ENCODE results near the gene CD55. TPM values are rescaled to one million over a fixed set of nuclear protein-coding genes. Genes with fewer than 3 reads are reported as not detected.

CD55 gene
- total RNA-seq, 1 donor from 2014 or later: 73.6 TPM

DNA sequence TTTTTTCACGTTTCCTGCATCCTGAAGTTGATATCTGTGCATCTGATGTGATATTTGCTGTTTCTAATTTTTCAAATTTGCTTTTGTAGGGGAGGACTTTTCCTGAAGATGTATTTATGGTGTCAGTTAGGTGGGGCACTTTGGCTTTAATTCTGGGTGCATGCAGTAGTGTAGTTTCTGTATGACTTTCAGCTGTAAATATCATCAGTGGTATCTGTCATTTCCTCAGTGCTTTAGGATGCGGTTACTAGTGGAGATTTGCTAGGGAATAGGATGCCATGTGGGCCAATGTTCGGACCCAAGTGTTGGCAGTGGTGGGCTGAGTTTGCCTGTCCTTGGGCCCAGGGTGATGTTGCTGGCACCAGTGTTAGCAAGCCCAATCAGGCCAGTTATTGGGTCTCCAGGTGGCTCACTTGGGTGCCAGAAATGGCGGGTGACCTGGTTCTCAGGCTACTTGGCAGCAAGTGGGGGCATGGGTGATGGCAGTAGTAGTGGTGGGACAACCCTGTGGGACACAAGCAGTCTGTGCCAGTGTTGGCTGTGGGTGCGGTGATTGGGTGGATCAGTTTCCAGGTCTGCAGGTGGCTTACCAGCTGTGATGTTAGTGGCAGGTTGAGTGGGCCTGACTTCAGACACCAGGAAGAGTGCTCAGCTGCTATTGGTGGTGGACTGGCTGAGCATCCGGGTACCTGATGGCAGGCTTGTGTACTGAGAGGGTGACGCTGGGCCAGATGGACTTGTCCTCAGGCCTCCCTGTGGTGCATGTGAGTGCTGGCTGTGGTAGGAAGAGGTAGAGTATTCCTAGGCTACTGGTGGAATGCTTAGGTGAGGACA lies 24.4 kb downstream of the CD55 start:
- intact Hi-C loops (cut with DNase I): no loop called here
- DNase-seq: peak; percentile 36

GRCh38 chr1:207346513-207346912 lies 25.0 kb downstream of the CD55 start:
- DNase-seq (peak; percentile 49), ATAC-seq (ENCODE audit: poor library complexity) (peak; percentile 90)
- intact Hi-C loops (cut with DNase I): no loop called here

More for the DNA sequence above, 24.4 kb downstream of the CD55 start:
- ATAC-seq (ENCODE audit: poor library complexity): peak; percentile 21

- intact Hi-C loops (cut with DNase I): no loop called here
- no peak for DNase-seq
- ATAC-seq (ENCODE audit: poor library complexity): no peak
These were observed 28.5 kb downstream of the CD55 start for GRCh38 chr1:207349979-207350378.

DNA sequence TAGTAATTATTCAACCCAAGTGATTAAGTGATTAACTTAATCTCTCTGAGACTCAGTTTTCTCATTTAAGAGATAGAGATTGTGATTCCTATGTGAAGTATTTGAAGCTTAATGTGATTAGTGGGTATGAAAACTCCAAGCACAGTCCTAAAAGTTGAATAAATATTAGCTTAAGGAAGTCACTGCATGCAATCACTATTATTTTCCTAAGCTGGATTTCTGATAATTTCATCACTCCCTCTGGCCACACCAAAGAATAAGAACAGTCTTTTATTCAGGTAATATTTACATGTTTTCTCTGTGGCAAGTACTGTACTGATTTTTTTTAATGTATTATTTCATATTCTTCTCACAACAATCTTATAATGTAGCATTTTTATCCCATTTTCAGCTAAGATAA lies 31.1 kb downstream of the CD55 start:
- ATAC-seq (ENCODE audit: poor library complexity) (no peak), DNase-seq (no peak)
- intact Hi-C loops (cut with DNase I): no loop called here

GRCh38 chr1:207355060-207355459 lies 33.6 kb downstream of the CD55 start:
- intact Hi-C loops (cut with DNase I): no loop called here
- ATAC-seq (ENCODE audit: poor library complexity): no peak

DNA sequence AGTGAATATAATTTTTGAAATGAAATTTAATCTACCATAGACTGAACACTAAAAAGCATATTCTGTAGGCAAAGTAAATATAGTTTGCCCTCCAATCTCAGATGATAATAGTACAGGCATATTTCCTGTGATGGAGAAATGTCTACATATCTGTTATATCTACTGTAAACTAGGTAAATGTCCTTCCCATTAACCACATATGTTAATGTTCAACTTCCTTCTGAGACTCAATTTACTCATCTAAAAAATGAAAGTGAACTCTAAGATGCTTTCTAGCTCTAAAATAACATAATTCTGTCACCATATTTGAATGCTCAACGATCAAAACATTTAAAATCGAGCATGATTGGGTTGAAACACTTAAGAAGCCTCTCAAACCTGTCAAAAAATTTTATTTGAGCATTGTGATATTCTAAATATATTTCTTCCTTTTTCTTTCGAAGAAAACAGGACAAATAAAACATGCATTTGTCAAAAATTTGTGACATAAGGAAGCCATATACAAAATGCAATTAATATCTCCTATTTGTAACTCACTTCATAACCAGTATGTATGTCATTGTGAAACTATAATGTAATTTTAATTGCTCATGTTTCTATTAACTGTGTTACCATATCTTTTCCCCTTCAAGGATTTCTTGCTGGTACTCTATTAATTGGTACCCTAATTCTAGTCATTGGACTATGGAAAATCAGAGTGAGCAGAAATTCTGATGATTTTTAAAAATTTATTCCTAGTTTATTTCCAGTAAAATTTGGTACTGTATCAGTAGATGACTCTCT lies 34.2 kb downstream of the CD55 start:
- DNase-seq (no peak), ATAC-seq (ENCODE audit: poor library complexity) (no peak)
- intact Hi-C loops (cut with DNase I): no loop called here

More at GRCh38 chr1:207355060-207355459, 33.6 kb downstream of the CD55 start:
- DNase-seq: no peak

- intact Hi-C loops (cut with DNase I): no loop called here
- ATAC-seq (ENCODE audit: poor library complexity): no peak
- no peak for DNase-seq
These were observed 39.6 kb downstream of the CD55 start for GRCh38 chr1:207361029-207361428.

- DNase-seq: no peak
- no peak for ATAC-seq (ENCODE audit: poor library complexity)
- intact Hi-C loops (cut with DNase I): no loop called here
These were observed 40.4 kb downstream of the CD55 start for GRCh38 chr1:207361889-207362288.

- intact Hi-C loops (cut with DNase I): no loop called here
- no peak for DNase-seq
- no peak for ATAC-seq (ENCODE audit: poor library complexity)
These were observed 41.7 kb downstream of the CD55 start for GRCh38 chr1:207362962-207363860.

- DNase-seq (no peak), ATAC-seq (ENCODE audit: poor library complexity) (no peak)
- intact Hi-C loops (cut with DNase I): no loop called here
These were observed 42.4 kb downstream of the CD55 start for GRCh38 chr1:207363871-207364270.

DNA sequence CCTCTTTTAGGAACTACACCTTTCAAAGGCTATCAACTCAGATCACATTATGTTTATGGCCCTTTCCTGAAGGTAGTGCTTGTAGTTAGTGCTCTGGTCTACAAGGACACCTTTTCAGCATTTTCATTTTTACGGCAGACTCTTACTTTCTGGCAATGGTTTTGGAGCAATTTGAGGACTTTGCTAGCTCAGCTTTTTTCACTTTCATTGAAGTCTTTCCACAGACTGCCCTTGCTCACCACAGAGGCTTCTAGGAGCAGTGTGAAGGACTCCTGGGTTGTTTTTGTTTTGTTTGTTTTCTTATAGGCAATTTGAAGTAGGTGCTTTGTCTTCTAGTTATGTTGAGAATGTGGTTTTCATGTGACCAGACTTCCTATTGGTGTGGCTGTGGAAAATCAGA lies 43.1 kb downstream of the CD55 start:
- intact Hi-C loops (cut with DNase I): no loop called here
- ATAC-seq (ENCODE audit: poor library complexity): no peak
- DNase-seq: no peak

DNA sequence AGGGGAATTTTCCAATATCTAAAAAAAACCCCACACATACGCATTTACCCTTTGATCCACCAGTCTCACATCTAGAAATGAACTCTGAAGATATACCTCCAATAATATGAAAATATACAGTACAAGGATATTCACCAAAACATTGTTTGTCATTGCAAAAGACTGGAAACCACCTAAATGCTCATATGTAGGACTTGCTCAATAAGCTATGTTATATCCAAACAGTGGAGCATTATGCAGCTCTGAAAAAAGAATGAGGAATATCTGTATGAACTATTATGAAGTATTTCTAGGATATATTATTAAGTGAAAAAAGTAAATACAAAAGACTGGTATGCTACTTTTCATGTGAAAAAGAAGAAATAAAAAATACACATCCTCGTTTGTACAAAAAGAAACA lies 43.6 kb downstream of the CD55 start:
- no peak for DNase-seq
- intact Hi-C loops (cut with DNase I): no loop called here
- ATAC-seq (ENCODE audit: poor library complexity): no peak

GRCh38 chr1:207366022-207366421 lies 44.5 kb downstream of the CD55 start:
- ATAC-seq (ENCODE audit: poor library complexity) (no peak), DNase-seq (no peak)
- intact Hi-C loops (cut with DNase I): no loop called here

- intact Hi-C loops (cut with DNase I): no loop called here
- DNase-seq: no peak
- no peak for ATAC-seq (ENCODE audit: poor library complexity)
These were observed 67.2 kb downstream of the CD55 start for GRCh38 chr1:207388721-207389120.

DNA sequence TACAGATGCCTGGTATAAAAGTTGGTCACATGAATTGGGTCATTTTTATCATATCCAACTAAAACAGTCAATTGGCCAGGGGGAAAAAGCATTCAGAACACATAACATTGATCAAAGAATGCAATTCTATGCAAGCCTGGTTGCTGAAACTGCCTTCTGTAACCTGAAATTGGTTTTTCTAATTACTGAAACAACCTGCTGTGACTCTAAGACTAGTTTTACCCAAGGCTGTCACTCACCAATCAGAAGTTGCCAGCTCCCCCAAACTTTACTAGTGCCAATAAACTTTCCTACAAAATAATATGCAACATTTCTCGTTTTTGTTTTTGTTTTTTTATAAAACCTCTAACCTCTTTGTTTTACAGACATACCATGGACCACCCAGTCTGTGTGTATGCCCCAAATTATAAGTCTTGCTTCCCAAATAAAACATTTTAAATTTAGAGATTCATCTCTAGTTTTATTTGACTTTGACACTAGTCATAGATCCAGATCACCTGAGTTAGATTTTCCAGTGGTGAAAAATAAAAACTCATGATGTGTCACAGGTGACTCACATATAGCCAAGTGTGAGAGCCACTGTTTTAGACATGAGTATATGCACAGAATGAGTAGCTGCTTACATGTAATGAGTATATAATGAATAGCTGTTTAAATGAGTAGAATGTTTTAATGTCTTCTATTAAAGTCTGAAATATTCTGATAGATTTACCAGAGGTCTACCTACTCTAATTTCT lies 68.4 kb downstream of the CD55 start:
- intact Hi-C loops (cut with DNase I): no loop called here
- ATAC-seq (ENCODE audit: poor library complexity) (no peak), DNase-seq (no peak)

GRCh38 chr1:207393610-207394009 lies 72.1 kb downstream of the CD55 start:
- intact Hi-C loops (cut with DNase I): no loop called here
- no peak for DNase-seq
- ATAC-seq (ENCODE audit: poor library complexity): no peak

DNA sequence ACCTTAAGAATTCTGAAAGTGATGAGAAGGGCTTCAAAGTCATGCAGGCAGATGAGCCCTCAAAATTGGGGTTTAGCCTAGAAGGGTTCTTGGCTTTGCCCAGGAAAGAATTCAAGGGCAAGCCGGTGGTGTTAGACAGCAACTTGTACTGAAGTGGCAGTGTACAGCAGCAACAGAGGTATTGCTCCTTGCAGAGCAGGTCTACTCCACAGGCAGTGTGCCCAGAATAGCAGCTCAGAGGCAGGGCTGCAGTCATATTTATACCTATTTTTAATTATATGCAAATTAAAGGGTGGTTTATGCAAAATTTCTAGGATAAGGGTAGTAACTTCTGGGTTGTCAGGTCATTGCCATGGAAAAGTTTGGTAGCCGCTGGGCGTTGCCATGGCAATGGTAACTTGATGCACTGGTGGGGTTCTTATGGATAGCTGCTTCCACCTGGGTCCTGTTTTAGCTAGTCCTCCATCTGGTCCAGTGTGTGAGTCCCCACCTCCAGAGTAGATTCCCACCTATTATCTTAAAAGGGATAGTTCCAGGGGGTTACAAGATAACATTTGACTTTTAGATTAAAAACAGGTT lies 74.8 kb downstream of the CD55 start:
- no peak for ATAC-seq (ENCODE audit: poor library complexity)
- intact Hi-C loops (cut with DNase I): no loop called here

DNA sequence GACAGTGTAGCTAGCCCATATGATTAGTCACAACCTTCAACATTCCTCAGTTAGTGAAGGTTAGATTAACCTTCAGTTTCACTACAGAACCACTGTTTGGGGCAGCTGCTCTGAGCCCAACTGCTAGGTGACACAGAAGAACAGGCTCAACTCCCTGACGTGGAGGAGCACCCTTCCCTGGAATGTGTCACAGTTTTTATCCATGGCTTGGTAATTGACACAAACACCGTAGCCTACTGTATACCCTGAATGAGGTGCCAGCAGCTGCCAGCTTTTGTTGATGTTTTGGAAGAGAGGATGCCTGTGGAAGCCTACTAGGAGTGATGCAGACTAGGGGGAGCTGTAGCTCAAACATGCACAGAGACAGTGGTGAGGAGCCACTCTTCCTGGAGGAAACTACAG lies 76.0 kb downstream of the CD55 start:
- DNase-seq (no peak), ATAC-seq (ENCODE audit: poor library complexity) (no peak)
- intact Hi-C loops (cut with DNase I): no loop called here

More for the DNA sequence above, 74.8 kb downstream of the CD55 start:
- no peak for DNase-seq
